Parathyroid adenoma (tissue), 2 donors: Measurements from ENCODE around the gene IFRD2.

Source experiments
- H2AFZ ChIP-seq: fragments of 300-600 bp; sonication (generic); one replicate; pipeline ENCODE4 v1.7.0; 2017; ENCODE audit warnings: antibody characterized with exemption, mild to moderate bottlenecking
- H3K27ac ChIP-seq: fragments of 300-600 bp; sonication (generic); one replicate; pipeline ENCODE4 v1.7.0; 2017
- H3K27me3 ChIP-seq: fragments of 300-600 bp; sonication (generic); one replicate; pipeline ENCODE4 v1.7.0; 2017; ENCODE audit warnings: low read length; ENCODE audit not compliant: control insufficient read depth, insufficient read depth
- H3K36me3 ChIP-seq: fragments of 300-600 bp; sonication (generic); one replicate; pipeline ENCODE4 v1.7.0; 2017; ENCODE audit warnings: low read length; ENCODE audit not compliant: control insufficient read depth, insufficient read depth
- H3K4me1 ChIP-seq: fragments of 300-600 bp; sonication (generic); one replicate; pipeline ENCODE4 v1.7.0; 2017; ENCODE audit warnings: control low read depth
- H3K4me2 ChIP-seq: fragments of 300-600 bp; sonication (generic); one replicate; pipeline ENCODE4 v1.7.0; 2017; ENCODE audit warnings: low read length
- H3K4me3 ChIP-seq: fragments of 300-600 bp; sonication (generic); one replicate; pipeline ENCODE4 v1.7.0; 2017; ENCODE audit warnings: low read depth, low read length
- H3K79me2 ChIP-seq: fragments of 300-600 bp; sonication (generic); one replicate; pipeline ENCODE4 v1.7.0; 2017; ENCODE audit warnings: control low read depth
- H3K9ac ChIP-seq: fragments of 300-600 bp; sonication (generic); one replicate; pipeline ENCODE4 v1.7.0; 2017; ENCODE audit warnings: mild to moderate bottlenecking
- H3K9me3 ChIP-seq: fragments of 300-600 bp; sonication (generic); one replicate; pipeline ENCODE4 v1.7.0; 2017; ENCODE audit warnings: low read length; ENCODE audit not compliant: control insufficient read depth
- CTCF ChIP-seq: fragments of 300-600 bp; sonication (generic); IDR thresholded peaks from one replicate; pipeline ENCODE4 v1.7.0; 2017; ENCODE audit warnings: antibody characterized with exemption, mild to moderate bottlenecking
- donor health status: primary hyperparathyroidism.

Gene IFRD2

DNA sequence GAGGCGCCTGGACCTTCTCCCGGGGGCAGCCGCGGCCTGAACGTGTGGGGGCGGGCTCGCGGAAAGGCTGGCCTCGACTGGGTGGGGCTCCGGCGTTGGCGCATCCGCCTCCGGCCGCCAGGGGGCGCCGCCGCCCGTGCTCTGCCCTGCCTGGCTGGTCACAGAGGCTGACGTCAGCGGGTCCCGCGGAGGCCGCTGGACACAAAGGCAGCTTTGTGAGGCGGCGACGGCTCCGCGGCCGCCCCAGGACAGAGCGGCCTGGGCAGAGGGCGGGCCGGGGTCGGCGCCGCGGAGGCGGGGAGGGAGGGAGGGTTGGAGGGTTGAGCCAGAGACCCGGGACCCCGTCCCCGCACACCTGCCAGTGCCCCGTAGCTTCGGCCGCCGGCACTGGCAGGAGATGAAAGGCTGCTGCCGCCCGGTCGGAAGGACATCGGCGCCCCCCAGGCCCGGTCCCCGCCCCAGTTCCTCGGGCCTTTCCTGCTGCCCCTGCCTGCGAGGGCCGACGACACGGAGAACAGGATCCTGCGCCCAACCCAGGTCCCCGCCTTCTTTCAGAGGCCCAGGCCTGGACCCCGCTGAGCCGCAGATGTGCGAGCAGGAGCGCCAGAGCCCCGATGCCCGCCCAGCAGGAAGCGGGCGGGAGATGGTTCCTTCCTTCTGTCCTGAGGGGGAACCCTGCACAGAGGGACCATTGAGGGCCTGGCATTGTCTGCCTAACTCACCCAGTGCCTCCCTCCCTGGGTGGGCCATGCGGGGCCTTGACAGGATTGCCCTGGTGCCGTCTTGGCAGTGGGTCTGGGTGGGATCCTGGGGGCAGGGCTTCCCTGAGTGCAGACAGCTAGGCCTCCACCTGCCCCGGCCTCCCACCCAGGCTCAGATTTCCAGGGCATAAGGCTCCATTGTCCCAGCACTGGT is 31.9 kb downstream of the IFRD2 start:
- Histone ChIP-seq H3K4me3 (peak overlapping the region; percentile 25), H3K9me3 (no peaks in the 10 kb centered on the region), H3K4me2 (peak overlapping the region; percentile 45), H3K27ac (peak overlapping the region; percentile 89), H3K79me2 (peaks cover 3% of the 10 kb centered on the region), H3K27me3 (no peaks in the 10 kb centered on the region), H3K9ac (peak overlapping the region; percentile 6), H3K36me3 (no peaks in the 10 kb centered on the region), H3K4me1 (peaks cover 31% of the 10 kb centered on the region), H2AFZ (peak overlapping the region; percentile 61)
- peak; percentile 99 for TF ChIP-seq CTCF

DNA sequence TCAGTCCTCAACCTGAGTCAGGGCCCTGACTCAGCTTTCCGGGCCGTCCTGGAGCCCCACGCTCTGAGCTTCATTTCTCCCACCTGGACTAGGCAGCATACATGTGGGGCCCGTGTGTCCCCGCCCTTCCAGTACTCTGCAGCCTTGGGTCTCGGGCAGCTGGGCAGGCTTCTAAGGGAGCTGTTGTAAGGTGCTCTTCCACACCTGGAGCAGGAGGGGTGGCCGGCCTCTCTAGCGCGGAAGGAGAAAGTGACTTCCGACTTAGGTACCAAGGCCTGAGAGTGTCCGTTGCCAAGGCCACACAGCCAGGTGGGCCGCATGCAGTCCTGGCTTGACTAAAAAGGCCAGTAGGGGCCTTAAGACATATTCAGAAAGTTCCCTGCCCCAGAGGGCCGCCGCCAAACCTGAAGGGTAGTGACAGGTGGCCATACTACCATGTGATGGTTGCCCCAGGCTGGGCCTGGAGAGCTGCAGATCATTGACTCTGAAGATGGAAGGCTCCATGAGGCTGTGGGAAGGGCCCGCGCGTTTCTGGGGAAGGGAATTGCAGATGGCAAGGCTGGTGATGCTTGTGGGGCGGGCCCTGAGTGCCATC is 32.7 kb downstream of the IFRD2 start:
- Histone ChIP-seq H3K36me3 (no peaks in the 10 kb centered on the region), H3K9me3 (no peaks in the 10 kb centered on the region), H3K27ac (peak overlapping the region; percentile 89), H3K79me2 (peaks cover 3% of the 10 kb centered on the region), H3K4me1 (peaks cover 26% of the 10 kb centered on the region), H3K4me3 (no peak overlapping the region), H3K27me3 (no peaks in the 10 kb centered on the region), H3K4me2 (peak overlapping the region; percentile 45), H2AFZ (no peak overlapping the region), H3K9ac (no peak overlapping the region)
- TF ChIP-seq CTCF = no peak

- Histone ChIP-seq H3K4me1 (peaks cover 20% of the 10 kb centered on the region), H3K9ac (no peak overlapping the region), H3K79me2 (peaks cover 3% of the 10 kb centered on the region), H3K27me3 (no peaks in the 10 kb centered on the region), H3K4me2 (no peak overlapping the region), H3K4me3 (no peak overlapping the region), H3K36me3 (no peaks in the 10 kb centered on the region), H2AFZ (no peak overlapping the region), H3K9me3 (no peaks in the 10 kb centered on the region), H3K27ac (peak overlapping the region; percentile 89)
- TF ChIP-seq CTCF = no peak
Measured at GRCh38 chr3:50258979-50259378, 33.2 kb downstream of the IFRD2 start.

- Histone ChIP-seq H3K9ac (no peak overlapping the region), H3K79me2 (peaks cover 3% of the 10 kb centered on the region), H3K9me3 (no peaks in the 10 kb centered on the region), H3K27ac (no peak overlapping the region), H3K4me2 (no peak overlapping the region), H2AFZ (no peak overlapping the region), H3K27me3 (no peaks in the 10 kb centered on the region), H3K4me1 (peaks cover 18% of the 10 kb centered on the region), H3K4me3 (no peak overlapping the region), H3K36me3 (no peaks in the 10 kb centered on the region)
- TF ChIP-seq CTCF = no peak
Measured at GRCh38 chr3:50258029-50258680, 34.1 kb downstream of the IFRD2 start.
